Thoracic aorta (tissue), 2 donors: ENCODE results near the gene PTPN11. TPM values are rescaled to one million over a fixed set of nuclear protein-coding genes. Genes with fewer than 3 reads are reported as not detected.

Experiments
- ATAC-seq: fragments of 150-250 bp; one replicate; pipeline ENCODE4 v1.8.0; 2017; ENCODE audit warnings: low read depth; ENCODE audit not compliant: insufficient number of reproducible peaks, low FRiP score
- DNase-seq: peaks from one replicate; pipeline ENCODE4 v3.0.0-alpha.2; 2020; ENCODE audit warnings: low spot score
- H3K27ac ChIP-seq, 2 donors: fragments of 200-600 bp; sonication (generic); 1 replicate in 1 of 2; 2 replicates in 1 of 2; pipeline ENCODE4 v1.5.1; 2016; ENCODE audit warnings: mild to moderate bottlenecking in 2 of 2, moderate library complexity in 2 of 2
- H3K27me3 ChIP-seq: fragments of 200-600 bp; sonication (generic); replicated peaks from 2 replicates; pipeline ENCODE4 v1.6.0; 2016; ENCODE audit warnings: mild to moderate bottlenecking; ENCODE audit not compliant: insufficient read depth
- H3K36me3 ChIP-seq: fragments of 200-600 bp; sonication (generic); one replicate; pipeline ENCODE4 v1.5.1; 2016
- H3K4me1 ChIP-seq, 2 donors: fragments of 200-600 bp; sonication (generic); 1 replicate in 1 of 2; 2 replicates in 1 of 2; pipeline versions ENCODE4 v1.5.1 to v1.6.0; 2016; ENCODE audit warnings: low read depth in 2 of 2, mild to moderate bottlenecking in 1 of 2; ENCODE audit not compliant: control insufficient read depth in 1 of 2
- H3K4me3 ChIP-seq: fragments of 200-600 bp; sonication (generic); 2 replicates; pipeline ENCODE4 v1.5.1; 2016; ENCODE audit warnings: mild to moderate bottlenecking
- H3K9me3 ChIP-seq: fragments of 200-600 bp; sonication (generic); 2 replicates; pipeline ENCODE4 v1.5.1; 2016
- total RNA-seq, 2 donors: library from RNA; depleted of rRNA; stranded (reverse); fragments of >200 nt; gene quantifications; one replicate each; pipeline versions ENCODE4 v1.1.0 to v1.2.3, GENCODE V29; 2016
- TF ChIP-seq, protein P1 (sequence below): fragments of 200-600 bp; sonication (generic); IDR thresholded peaks from one replicate; pipeline ENCODE4 v1.5.1; 2019; ENCODE audit warnings: antibody characterized with exemption

The PTPN11 gene
- total RNA-seq, 2 donors from 2014 or later: 98.6 to 126 TPM

GRCh38 chr12:112498580-112498979, 79.8 kb downstream of the PTPN11 start:
- TF ChIP-seq, protein P1, sequence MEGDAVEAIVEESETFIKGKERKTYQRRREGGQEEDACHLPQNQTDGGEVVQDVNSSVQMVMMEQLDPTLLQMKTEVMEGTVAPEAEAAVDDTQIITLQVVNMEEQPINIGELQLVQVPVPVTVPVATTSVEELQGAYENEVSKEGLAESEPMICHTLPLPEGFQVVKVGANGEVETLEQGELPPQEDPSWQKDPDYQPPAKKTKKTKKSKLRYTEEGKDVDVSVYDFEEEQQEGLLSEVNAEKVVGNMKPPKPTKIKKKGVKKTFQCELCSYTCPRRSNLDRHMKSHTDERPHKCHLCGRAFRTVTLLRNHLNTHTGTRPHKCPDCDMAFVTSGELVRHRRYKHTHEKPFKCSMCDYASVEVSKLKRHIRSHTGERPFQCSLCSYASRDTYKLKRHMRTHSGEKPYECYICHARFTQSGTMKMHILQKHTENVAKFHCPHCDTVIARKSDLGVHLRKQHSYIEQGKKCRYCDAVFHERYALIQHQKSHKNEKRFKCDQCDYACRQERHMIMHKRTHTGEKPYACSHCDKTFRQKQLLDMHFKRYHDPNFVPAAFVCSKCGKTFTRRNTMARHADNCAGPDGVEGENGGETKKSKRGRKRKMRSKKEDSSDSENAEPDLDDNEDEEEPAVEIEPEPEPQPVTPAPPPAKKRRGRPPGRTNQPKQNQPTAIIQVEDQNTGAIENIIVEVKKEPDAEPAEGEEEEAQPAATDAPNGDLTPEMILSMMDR: no peak
- peaks cover 22% of the 10 kb centered on the region for H3K36me3 ChIP-seq
- DNase-seq: no peak

DNA sequence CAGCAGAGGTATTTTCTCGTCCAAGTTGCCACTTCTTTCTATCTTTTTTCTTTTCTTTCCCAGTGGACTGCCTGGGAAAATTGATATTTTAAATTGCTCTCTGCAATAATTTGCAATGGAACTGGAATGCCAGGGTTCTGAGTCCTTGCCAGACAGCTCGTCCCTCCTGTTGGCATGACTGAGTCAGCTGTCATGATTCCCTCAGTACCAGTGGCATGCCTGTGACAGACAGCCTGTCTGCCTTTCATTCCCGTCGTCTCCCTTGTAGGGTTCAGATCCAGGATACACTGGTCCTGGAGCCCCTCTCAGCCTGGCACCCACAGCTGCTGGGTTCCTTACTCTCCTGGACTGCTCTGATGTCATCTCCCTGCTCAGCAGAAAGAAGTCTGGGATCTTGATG, 84.8 kb downstream of the PTPN11 start:
- Histone ChIP-seq H3K9me3 (no peaks in the 10 kb centered on the region), H3K4me1 (no peaks in the 10 kb centered on the region), H3K36me3 (peaks cover 44% of the 10 kb centered on the region), H3K27ac (no peak overlapping the region), H3K4me3 (no peak overlapping the region), H3K27me3 (no peaks in the 10 kb centered on the region)
- no peak for ATAC-seq
- DNase-seq: no peak
- TF ChIP-seq, protein P1: no peak

More at GRCh38 chr12:112498580-112498979, 79.8 kb downstream of the PTPN11 start:
- H3K4me3 ChIP-seq: no peak overlapping the region
- H3K27ac ChIP-seq: no peak overlapping the region
- no peak for ATAC-seq
- no peaks in the 10 kb centered on the region for H3K4me1 ChIP-seq
- H3K27me3 ChIP-seq: no peaks in the 10 kb centered on the region
- no peaks in the 10 kb centered on the region for H3K9me3 ChIP-seq

DNA sequence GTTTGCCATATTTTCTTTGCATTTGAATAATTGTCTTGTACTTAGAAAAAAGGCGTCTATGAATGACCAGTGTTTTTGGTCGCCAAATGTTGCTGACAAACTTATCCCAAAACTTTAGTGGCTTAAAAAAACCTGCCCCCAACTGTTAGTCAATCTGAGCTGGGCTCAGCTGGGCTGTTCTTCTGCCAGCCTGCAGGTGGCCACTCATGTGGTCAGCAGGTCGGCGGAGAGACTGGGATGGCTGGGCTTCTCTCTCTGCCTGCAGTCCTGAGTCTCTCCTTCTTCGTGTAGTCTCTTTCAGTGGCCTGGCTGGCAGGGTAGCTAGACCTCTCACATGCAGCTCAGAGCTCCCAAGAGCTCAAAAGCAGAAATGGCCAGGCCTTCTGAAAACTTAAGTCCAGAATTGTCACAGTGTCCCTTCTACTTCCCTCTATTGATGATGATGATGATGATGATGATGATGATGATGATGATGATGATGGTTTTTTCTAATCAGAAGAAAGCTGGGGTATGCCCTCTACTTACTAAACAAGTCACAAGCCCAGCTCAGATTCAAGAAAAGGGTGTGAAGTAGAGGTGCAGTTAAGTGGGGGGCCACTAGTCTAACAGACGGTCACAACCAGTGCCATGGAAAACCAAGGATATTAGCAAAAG, 87.9 kb downstream of the PTPN11 start:
- no peaks in the 10 kb centered on the region for H3K9me3 ChIP-seq
- H3K4me3 ChIP-seq: no peak overlapping the region
- ATAC-seq: no peak
- TF ChIP-seq, protein P1: no peak
- no peaks in the 10 kb centered on the region for H3K4me1 ChIP-seq
- H3K27me3 ChIP-seq: no peaks in the 10 kb centered on the region
- no peak overlapping the region for H3K27ac ChIP-seq
- no peak for DNase-seq
- H3K36me3 ChIP-seq: peaks cover 39% of the 10 kb centered on the region

GRCh38 chr12:112513471-112513870, 94.7 kb downstream of the PTPN11 start:
- TF ChIP-seq, protein P1: no peak
- no peak for ATAC-seq
- Histone ChIP-seq H3K36me3 (no peaks in the 10 kb centered on the region), H3K4me1 (no peaks in the 10 kb centered on the region), H3K4me3 (no peak overlapping the region), H3K27me3 (no peaks in the 10 kb centered on the region), H3K9me3 (no peaks in the 10 kb centered on the region), H3K27ac (no peak overlapping the region)
- no peak for DNase-seq

- no peak overlapping the region for H3K27ac ChIP-seq
- H3K27me3 ChIP-seq: no peaks in the 10 kb centered on the region
- H3K9me3 ChIP-seq: no peaks in the 10 kb centered on the region
- no peak overlapping the region for H3K4me3 ChIP-seq
- H3K4me1 ChIP-seq: no peaks in the 10 kb centered on the region
- TF ChIP-seq, protein P1: no peak
- H3K36me3 ChIP-seq: no peaks in the 10 kb centered on the region
- DNase-seq: no peak
- no peak for ATAC-seq
Measured at GRCh38 chr12:112514456-112514855, 95.7 kb downstream of the PTPN11 start.
